ENCODE results near the gene ABTB1.
"Not testable (repeated sequence)": the region's sequence is repeated elsewhere in the genome, so short reads cannot be mapped to it uniquely, and the experiment has no call there.

The ABTB1 gene

DNA sequence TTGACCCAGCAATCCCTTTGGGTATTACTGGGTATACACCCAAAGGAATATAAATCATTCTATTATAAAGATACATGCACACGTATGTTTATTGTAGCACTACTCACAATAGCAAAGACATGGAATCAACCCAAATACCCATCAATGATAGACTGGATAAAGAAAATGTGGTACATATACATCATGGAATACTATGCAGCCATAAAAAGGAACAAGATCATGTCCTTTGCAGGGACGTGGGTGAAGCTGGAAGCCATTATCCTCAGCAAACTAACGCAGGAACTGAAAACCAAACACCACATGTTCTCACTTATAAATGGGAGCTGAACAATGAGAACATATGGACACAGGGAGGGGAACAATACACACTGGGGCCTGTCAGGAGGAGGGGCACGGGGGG lies 32.1 kb downstream of the ABTB1 start:
- not testable (repeated sequence) for DNase-seq (ENCODE audit: low spot score)

DNA sequence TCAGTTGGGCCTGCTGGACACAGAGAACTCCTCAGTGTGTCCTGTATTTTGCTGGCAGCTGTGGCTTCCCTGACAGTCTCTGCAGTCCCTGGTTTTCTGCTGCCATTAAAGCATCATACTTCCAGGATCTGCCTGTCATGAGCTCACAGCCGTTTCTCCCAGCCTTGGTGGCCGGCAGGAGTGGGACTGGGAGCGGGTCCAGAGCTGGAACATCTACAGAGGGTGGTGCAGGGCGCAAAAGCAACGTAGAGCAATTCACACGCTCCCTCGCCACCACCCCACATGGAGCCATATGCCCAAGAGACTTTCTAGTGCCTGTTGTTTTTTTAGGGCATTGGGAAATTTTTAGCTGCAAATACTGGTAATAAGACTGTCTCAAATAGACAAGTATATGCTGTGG lies 33.6 kb downstream of the ABTB1 start:
- DNase-seq (ENCODE audit: low spot score), result no peak

DNA sequence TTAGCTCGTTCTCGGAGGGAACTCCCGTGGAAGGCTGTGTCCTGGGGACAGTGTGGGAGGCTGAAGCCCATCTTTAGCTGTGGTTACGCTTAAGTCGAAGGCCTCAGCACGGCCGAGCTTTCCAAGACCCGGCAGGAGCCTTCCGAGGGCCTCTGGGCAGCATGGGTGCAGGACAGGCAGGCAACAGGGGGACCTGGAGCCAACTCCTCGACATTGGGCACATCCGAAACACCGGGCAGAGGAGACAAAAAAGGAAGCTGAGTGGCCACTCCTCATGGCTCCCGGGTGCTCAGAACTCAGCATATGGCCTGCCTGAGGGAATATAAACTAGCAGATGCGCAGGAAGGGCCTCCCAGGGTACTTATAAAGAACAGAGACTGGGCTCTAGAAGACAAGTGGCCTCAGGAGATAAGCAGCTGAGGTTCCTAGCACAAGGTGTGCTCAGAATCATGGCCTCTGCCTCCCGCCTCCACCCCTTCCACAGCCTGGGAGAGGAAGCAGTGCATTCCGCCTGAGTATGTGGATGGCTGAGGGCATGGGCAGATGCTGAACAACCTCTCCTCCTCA lies 34.1 kb downstream of the ABTB1 start:
- no peak for DNase-seq (ENCODE audit: low spot score)

DNA sequence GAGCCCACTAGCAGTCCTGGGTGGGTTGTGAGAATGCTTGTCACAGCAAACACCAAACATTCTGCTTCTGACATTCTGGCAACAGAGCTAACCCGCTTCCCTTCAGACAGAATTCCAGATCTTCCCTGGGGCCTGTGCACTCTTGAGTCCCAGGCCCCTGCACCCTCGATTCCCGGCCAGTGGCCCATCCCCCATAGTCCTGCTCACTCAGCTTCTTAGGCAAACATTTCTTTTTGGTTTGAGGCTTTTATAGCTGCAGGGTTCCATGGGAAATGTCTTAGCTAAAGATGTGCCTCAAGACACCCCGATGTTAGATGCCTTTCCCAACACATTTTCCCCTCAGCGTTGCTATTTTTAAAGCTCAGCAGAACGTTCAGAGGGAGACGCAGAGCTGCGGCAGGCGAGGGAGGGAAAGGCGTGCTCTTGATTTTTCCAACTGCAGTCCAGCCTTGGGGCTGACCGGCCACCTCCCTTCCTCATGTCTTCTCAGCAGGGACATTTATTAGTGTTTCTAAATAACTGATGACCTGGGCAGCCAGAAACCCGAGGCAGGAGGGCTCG lies 35.2 kb downstream of the ABTB1 start:
- no peak for DNase-seq (ENCODE audit: low spot score)

DNA sequence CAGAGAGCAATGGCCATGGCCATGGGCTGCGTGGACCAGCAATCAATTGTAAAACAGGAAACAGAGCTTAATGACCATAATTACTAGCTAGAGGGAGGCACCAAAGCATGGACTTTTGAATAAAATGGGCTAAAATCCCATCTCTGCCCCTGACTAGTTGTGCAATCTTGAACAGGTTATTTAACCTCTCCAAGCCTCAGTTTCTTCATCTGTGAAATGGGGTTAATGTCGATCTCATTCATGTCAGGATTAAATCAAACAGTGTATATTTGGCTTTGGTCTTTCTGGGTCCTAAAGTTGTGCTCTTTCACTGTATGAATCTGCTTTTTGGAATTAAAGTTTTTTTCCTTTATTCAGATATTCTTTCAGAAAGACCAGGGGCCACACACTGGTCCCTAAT lies 36.1 kb downstream of the ABTB1 start:
- no peak for DNase-seq (ENCODE audit: low spot score)

DNA sequence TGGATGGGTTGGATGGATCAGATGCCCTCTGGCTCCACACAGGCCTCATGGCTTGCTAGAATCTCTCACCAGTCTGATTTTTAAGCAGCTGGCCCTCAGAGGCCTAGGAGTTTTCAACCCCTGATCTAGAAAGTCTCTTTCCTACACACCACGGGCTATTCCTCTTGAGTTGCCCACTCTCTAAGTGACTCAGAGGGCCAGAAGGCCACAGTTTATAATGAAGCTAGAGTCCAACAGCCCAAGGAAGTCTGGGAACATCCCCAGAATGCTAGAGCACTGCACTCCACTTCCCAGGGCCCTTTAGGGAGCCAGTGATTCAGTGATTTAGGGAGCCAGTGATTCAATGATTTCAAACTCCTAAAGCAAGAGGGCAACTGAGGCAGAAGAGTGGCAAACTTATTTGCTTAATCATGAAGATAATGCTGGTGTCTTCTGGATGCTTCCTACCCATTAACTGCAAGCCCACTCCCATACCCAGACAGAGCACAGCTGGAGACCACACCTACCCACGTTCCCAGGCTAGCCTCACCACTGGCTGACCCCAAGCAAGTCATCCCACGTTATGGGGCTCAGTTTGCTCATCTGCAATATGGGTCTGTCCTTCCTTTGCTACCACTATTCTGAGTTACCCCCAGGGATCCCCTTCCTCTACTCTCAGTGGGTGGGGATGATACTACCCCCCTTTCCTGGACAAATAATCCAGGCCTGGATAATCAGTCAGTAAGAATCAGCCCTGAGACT lies 36.7 kb downstream of the ABTB1 start:
- no peak for DNase-seq (ENCODE audit: low spot score)

DNA sequence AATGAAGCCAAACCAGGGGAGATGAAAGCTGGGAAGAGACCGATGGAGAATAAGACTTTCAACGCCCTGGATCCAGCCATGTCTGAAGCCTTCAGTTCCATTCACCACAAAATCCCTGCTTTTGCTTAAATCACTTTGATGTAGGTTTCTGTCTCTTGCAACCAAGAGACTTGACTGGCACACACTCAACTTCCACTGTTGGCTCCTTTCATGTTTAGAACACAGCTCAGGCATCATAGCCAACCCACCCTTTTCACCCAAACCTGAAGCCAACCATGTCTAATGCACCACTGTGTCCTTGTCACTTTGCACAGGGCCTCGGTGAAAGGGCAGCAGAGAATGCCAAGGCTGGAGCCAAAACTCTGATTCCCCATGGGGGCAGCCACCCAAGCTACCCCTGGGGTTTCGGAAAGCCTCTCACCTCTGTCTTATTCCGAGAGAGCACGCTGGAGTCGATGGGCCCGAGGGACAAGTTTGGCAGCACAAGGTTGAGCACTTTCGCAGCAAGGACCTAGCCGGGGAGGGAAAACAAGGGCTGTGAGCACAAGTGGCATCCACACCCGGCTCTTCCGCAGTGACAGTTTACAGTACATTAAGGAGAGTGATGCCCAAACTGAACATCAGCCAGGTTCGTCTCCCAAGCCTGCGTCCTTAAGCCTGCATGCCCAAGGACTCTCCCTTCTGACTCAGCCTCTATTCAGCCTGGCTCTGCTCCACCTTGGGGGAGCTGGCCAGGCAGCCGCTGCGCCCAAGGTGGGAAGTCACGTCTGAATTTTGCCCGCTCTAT lies 37.6 kb downstream of the ABTB1 start:
- no peak for DNase-seq (ENCODE audit: low spot score)

DNA sequence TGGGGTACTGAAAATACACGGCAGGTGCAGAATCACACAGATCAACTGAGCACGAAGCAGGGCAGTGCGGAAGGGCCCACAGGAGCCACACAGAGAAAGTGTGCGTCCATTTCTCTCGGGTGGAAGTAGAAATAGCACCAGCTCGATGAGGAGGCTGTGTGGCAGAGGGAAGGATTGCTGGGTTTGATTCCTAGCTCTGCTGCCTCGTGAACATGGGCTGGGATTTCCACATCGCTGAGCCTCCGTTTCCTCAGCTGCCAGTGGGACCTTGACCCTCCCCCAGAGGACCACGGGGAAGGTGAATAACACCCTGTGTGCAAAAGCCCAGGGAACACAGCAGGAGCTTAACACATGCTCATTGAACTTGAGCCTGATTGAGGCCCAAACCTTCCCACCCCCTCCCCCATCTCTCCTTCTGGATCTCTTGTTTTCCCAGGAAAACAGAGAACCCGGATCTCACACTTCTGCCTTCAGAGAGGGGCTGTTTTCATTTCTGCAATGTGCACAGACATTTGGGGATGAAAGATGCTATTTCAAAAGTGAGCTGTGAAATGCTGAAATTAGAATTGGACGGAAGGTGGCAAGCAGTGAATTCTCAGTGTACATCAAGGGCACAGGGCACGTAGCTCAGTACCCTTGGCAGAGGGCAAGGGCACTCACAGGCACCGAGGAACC lies 38.4 kb downstream of the ABTB1 start:
- DNase-seq (ENCODE audit: low spot score), result no peak

DNA sequence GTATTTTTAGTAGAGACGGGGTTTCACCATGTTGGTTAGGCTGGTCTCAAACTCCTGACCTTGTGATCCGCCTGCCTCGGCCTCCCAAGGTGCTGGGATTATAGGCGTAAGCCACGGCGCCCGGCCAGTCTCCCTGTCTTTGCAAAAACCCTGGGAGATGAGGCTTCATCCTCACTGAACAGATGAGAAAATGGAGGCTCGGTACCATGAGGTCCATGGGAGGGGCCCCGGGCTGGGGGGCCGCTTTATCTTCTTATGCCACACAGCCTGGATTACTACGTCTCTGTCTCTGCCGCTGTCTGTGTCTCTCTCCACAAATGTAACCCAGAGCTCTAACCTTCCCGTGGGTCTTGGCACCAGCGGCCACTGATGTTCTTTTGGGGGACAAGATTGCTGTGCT lies 39.1 kb downstream of the ABTB1 start:
- DNase-seq (ENCODE audit: low spot score), result no peak

DNA sequence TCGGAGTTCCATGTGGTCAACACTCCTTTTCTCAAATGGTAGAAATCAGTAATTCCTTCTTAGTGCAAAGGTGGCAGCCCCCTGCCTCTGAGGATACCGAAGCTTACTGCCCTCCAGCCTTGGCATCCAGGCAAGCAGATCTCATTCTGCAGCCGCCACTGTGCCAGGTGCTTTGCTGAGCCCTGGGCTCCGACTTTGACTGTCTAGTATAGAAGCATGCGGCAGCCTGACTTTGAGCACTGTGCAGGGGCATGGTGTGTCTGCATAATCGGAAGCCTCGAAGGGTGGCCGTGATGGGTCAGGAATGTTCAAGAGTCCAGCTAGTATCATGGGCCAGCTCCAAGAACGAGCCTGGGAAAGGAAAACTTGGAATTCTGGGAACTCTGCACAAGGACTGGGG lies 39.7 kb downstream of the ABTB1 start:
- no peak for DNase-seq (ENCODE audit: low spot score)

DNA sequence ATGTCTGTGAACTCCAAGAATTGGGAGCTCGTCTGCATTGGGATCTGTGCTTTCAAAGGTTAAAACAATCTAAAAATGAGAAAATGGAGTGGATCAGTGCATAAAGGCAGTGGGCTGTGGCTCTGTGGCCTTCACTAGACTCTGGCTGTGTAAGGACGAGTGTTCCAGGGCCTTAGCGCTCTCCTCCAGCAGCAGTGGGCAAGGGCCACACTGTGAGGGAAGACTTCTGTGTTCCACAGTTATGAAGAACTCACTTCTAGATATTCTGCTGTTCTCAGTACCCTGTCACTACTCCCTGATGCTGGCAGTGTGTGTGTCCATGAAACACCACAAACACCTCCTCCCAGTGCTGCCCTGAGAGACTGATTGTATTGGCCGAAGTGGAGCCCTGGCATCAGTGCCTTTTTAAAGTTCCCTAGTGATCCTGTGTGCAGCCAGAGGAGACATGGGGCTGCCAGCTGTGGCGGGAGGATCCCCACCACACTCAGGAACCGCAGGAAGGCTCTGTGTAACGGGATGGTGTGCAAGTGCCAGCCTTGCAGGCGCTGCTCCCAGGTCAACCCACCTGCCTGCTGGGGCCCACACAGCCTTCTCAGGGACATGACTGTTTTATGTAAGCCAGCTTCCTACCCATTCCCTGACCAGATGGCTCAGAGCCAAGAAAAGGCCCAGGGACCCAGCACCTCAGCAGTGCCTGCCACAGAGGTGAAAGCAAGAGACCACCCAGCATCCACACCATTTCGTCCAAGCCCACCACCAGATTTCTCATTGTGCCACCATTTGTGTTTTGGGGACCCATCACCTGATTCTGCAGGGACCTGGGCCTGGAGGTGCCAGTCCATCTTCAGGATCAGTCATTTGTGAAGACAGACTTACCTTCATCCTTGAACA lies 40.4 kb downstream of the ABTB1 start:
- DNase-seq (ENCODE audit: low spot score), result no peak

DNA sequence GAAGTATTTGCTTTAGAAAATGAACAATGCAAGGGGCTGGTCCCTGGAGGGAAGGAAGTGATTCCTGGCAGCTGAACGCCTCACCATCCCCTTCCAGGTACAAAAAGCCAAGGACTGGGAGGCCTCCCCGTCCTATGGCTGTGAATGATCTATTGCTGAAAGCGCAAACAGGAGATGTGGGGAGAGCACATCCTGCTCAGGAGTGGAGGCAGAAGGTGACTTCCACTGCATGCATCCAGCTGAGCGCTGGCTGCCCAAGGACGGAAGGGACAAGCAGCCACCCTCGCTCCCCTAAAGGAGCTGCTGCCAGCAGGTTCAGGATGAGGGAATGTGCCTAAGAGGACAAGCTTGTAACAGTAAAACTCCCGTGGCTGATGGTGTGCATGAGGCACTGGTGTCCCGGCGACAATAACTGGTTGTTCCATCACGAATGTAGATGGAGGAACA lies 41.4 kb downstream of the ABTB1 start:
- no peak for DNase-seq (ENCODE audit: low spot score)

DNA sequence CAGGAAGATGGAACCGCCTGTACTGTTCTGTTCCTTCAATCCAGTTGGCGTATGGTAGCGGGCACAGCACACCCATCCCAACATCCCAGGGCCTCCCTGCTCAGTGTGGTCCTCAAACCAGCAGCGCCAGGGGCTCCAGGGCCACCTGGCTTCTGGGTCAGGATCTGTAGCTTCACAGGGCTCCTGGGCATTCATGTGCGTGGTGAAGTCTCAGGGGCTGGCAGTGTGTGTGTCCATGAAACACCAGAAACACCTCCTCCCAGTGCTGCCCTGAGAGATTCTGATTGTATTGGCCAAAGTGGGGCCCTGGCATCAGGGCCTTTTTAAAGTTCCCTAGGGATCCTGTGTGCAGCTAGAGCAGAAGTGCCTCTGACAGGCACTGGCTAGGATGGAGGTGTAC lies 42.1 kb downstream of the ABTB1 start:
- no peak for DNase-seq (ENCODE audit: low spot score)

DNA sequence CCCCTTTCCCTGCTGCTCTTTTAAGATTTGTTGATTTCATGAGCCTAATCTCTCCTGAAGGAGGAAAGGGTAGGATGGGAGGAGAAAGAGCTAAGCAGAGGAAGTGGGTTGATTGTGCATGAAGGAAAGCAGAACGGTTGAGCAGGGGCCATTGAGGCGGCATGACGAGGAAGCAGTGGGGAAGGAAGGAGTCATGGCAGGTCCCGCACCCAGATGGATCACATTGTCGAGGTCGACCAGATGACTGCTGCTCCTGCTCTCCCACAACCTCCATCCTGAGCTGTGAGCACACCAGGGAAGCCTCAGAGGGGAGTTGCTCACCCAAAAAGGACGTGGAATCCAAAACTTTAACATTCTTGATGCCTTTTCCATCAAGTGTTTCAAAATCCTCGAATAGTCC lies 42.8 kb downstream of the ABTB1 start:
- no peak for DNase-seq (ENCODE audit: low spot score)

DNA sequence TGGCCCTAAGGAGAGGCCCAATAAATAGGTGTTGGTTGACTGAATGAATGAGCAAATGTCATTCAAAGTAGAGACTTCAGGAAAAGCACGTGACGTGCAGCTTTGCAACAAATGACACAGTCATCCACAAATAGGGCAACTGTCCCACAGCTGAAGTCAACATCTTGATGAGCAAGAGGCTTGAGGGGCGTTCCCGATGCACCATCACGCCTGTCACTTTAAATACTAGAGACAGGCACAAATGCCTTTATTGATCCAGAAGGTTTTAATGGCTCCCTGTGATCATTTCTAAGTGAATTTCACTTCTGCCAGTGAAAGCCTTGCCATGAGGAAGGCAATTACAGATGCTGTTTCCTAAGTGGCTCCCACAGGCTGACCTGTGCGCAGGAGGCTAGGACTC lies 43.6 kb downstream of the ABTB1 start:
- no peak for DNase-seq (ENCODE audit: low spot score)

DNA sequence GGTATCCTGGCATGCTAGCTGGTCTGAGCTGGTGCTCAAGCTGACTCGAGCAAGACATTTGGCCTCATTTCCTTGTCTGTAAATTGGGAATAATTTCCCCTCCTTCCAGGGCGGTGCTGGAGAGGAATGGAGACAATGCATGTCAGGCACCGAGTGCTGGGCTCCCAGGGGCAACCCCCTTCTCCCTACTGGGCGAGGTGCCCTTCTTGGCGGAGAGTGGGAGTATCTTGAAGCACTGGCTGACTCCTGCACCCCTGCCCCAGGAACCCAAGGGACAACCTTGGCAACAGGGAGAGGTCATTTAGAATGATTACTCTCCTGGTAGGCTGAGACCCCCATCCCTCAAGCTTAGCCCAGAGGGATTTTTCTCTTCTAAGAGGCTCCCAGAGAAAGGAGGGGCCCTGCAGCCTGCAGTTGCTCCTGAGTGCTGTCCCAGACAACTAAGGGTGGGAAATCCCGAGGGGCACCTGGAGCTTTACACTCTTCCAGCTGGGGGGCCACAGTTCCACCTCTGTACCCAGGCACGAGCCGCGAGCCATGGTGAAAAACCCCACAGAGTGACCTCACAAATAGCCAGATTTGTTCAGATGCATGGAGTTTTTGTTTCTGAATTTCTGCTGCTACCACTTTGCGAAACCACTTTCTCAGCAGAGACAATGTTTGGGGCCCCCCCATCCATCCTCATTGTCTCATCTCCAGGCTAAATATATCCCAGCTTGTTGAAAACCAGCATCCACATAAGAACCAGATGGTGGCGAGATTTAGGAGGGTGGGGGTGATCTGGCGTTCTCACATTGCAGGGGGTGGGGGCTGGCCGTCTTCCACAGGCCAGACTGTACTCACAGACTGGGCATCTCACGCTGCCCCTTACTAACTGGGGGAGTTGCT lies 44.8 kb downstream of the ABTB1 start:
- no peak for DNase-seq (ENCODE audit: low spot score)

DNA sequence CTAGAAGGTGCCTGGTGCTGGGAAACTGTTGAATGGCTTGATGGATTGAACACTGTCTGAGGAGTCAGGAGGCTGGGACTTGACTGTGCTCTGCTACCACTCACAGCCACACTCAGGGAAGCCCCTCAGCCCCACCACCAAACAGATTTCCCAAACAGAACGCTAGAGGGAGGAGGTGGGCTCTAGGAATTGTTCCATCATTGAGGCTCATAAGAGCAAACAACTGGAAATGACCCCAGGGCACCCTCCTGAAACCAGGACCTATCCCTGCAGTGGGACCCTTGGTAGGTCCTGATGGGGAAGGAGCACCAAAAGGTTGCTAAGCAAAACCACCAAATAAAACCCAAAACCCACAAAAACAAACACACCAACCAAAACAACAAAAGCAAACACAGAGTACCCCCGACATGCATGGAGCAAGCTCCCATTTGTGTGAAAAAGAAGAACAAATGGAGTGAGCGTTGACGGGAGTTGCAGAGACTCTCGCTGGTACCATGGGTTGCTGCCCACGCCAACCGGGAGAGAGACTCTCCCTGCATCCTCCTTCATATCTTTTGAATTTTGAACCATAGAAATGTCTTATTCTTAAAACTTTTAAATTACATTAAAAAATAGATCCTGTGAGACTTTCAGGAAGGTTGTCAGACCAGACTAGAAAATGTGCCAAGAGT lies 45.6 kb downstream of the ABTB1 start:
- DNase-seq (ENCODE audit: low spot score), result no peak

DNA sequence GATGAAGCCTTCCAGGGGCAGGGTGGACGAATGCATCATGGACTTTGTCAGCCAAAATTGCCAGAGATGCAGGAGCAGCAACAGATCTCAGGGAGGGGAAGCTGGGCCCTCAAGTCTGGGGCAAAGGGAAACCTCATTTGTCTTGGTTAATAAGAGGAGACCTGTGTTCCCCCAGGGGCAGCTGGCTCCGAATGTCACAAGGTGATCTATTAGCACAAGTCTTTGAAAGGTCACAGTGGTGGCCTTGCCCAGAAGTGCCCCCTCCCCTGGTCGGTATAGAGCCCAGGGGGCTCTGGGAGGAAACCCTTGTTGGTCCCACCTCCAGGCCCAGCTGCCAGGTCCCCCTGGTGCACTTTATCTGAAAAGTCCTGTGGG lies 46.2 kb downstream of the ABTB1 start:
- no peak for DNase-seq (ENCODE audit: low spot score)

DNA sequence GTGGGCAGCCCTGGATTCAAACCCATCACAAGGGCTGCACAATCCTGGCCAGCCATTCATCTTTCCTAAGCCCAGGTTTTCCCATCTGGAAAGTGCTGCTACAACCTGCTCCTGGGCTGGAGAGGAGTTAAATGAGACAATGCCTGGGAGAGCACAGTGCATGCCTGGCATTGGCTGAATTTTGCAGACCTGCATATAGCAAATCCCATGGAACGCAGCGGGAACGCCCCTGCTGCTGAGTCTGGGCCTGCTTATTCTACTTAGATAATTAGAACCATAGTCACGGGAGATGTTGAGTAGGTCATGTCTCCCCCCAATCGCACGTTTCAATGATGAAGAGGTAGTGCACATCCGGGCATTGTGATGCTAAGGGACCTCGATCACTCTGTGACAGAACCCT lies 46.6 kb downstream of the ABTB1 start:
- no peak for DNase-seq (ENCODE audit: low spot score)

Data from COLO829 (cell line).